Prostate gland (tissue), 2 donors: ENCODE results near the gene ADGRD1. TPM values are rescaled to one million over a fixed set of nuclear protein-coding genes. Genes with fewer than 3 reads are reported as not detected.

ENCODE experiments used
- DNase-seq: peaks from one replicate; pipeline ENCODE4 v3.0.0-alpha.2; 2019; ENCODE audit warnings: low spot score
- H3K27ac ChIP-seq, 2 donors: fragments of 200-600 bp; sonication (generic); 2 replicates each; pipeline ENCODE4 v1.5.1; 2017 to 2019
- H3K27me3 ChIP-seq: fragments of 200-600 bp; sonication (generic); replicated peaks from 2 replicates; pipeline ENCODE4 v1.5.1; 2019; ENCODE audit not compliant: insufficient read depth
- H3K36me3 ChIP-seq, 2 donors: fragments of 200-600 bp; sonication (generic); 1 replicate in 1 of 2; 2 replicates in 1 of 2; pipeline versions ENCODE4 v1.5.1 to v1.8.1; 2017 to 2019
- H3K4me1 ChIP-seq: fragments of 200-600 bp; sonication (generic); replicated peaks from 2 replicates; pipeline ENCODE4 v1.5.1; 2019
- H3K4me3 ChIP-seq, 2 donors: fragments of 200-600 bp; sonication (generic); 2 replicates each; pipeline ENCODE4 v1.5.1; 2017 to 2019
- H3K9me3 ChIP-seq: fragments of 200-600 bp; sonication (generic); 2 replicates; pipeline ENCODE4 v1.5.1; 2017
- POLR2A ChIP-seq: fragments of 450-650 bp; IDR thresholded peaks from one replicate; pipeline ENCODE4 v1.6.1; 2016; ENCODE audit warnings: antibody characterized with exemption, mild to moderate bottlenecking
- POLR2AphosphoS5 ChIP-seq: sonication (generic); formaldehyde crosslinking; IDR thresholded peaks from one replicate; pipeline ENCODE4 v1.6.1; 2017; ENCODE audit warnings: antibody characterized with exemption
- WGBS: methylation state at CpG from one replicate; pipeline ENCODE4 v1.1.5; 2018; 5-methylcytosine and 5-hydroxymethylcytosine counted together
- intact Hi-C: fragments of 100-400 bp; cut with DNase I; formaldehyde crosslinking; loops from one replicate; pipeline ENCODE4 v1.14.2; 2022
- total RNA-seq, 2 donors: library from RNA; depleted of rRNA; stranded (reverse); fragments of >200 nt; gene quantifications; one replicate each; pipeline ENCODE4 v1.1.0, GENCODE V29; 2016
- TF ChIP-seq, protein P1 (sequence below), 4 experiments: fragments of 200-600 bp in 2 of 4; fragments of 450-650 bp in 2 of 4; sonication (generic) in 2 of 4; IDR thresholded peaks; 1 replicate in 3 of 4; 2 replicates in 1 of 4; pipeline ENCODE4 v1.5.1; 2016 to 2019; ENCODE audit warnings: antibody characterized with exemption in 4 of 4, mild to moderate bottlenecking in 2 of 4, moderate library complexity in 2 of 4

Gene ADGRD1
- total RNA-seq, 2 donors from 2014 or later: 4.3 to 20.9 TPM

DNA sequence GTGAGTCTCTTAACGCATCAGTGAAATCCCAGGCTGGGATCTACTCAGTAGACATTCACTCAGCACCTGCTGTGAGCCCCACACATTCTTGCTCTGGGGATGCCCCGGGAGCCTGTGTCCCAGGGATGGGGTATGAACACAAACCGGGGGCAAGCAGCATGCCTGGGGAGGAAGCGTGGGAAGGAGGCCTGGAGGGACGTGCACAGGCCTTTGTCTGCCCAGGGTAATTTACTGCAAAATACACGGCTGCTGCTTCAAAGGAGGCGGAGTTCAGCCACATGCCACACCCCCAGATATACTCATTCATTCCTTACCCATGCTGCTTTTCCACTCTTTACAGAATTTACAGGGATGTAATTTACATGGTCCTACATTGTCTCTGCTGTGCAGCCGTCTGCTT is 187.8 kb downstream of the ADGRD1 start:
- no peaks in the 10 kb centered on the region for H3K36me3 ChIP-seq
- TF ChIP-seq POLR2AphosphoS5 (no peak), POLR2A (no peak)
- TF ChIP-seq, protein P1, sequence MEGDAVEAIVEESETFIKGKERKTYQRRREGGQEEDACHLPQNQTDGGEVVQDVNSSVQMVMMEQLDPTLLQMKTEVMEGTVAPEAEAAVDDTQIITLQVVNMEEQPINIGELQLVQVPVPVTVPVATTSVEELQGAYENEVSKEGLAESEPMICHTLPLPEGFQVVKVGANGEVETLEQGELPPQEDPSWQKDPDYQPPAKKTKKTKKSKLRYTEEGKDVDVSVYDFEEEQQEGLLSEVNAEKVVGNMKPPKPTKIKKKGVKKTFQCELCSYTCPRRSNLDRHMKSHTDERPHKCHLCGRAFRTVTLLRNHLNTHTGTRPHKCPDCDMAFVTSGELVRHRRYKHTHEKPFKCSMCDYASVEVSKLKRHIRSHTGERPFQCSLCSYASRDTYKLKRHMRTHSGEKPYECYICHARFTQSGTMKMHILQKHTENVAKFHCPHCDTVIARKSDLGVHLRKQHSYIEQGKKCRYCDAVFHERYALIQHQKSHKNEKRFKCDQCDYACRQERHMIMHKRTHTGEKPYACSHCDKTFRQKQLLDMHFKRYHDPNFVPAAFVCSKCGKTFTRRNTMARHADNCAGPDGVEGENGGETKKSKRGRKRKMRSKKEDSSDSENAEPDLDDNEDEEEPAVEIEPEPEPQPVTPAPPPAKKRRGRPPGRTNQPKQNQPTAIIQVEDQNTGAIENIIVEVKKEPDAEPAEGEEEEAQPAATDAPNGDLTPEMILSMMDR (IDR thresholded peaks at IDR 0.05): no peak
- H3K4me3 ChIP-seq: no peak overlapping the region
- no peaks in the 10 kb centered on the region for H3K9me3 ChIP-seq
- no peak for DNase-seq
- no peaks in the 10 kb centered on the region for H3K4me1 ChIP-seq
- no peak overlapping the region for H3K27ac ChIP-seq
- intact Hi-C loops: no loop called here
- WGBS: 49% methylated on average over 8 of the region's 8 CpGs
- H3K27me3 ChIP-seq: no peaks in the 10 kb centered on the region

GRCh38 chr12:131142891-131143657 is 189.4 kb downstream of the ADGRD1 start:
- Histone ChIP-seq H3K27me3 (no peaks in the 10 kb centered on the region), H3K36me3 (no peaks in the 10 kb centered on the region), H3K27ac (no peak overlapping the region), H3K9me3 (no peaks in the 10 kb centered on the region), H3K4me1 (no peaks in the 10 kb centered on the region), H3K4me3 (no peak overlapping the region)
- WGBS: 53% methylated on average over 19 of the region's 19 CpGs
- TF ChIP-seq POLR2A (no peak), POLR2AphosphoS5 (no peak)
- TF ChIP-seq, protein P1 (IDR thresholded peaks at IDR 0.05): no peak
- no peak for DNase-seq
- intact Hi-C loops: no loop called here

DNA sequence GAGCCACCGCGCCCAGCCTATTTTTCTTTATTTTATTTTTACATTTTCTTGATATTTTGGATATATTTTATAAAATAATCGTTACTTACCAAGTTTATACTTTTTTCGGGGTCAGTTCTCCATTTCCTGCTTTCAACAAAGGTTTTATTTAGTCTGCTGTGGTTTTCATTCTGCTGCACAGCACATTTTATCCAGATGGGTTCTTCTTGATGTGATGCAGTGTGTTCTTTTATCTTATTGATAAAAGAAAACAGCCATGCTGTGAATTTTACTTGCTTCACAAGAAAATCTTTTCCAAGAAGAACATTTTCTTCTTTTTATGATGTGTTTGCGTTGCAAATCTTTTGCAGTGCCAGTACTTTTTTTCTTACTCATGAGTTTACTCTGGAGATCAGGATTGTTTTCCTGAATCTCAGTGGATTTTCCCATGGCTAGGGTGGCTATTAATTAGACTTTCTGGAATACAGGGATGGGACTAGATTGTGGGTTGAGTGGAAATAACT is 192.5 kb downstream of the ADGRD1 start:
- H3K27ac ChIP-seq: no peak overlapping the region
- 68% methylated on average over 5 of the region's 5 CpGs for WGBS
- intact Hi-C loops: no loop called here
- H3K9me3 ChIP-seq: no peaks in the 10 kb centered on the region
- no peaks in the 10 kb centered on the region for H3K4me1 ChIP-seq
- H3K36me3 ChIP-seq: no peaks in the 10 kb centered on the region
- DNase-seq: no peak
- TF ChIP-seq POLR2A (no peak), POLR2AphosphoS5 (no peak)
- TF ChIP-seq, protein P1 (IDR thresholded peaks at IDR 0.05): no peak
- H3K27me3 ChIP-seq: no peaks in the 10 kb centered on the region
- H3K4me3 ChIP-seq: no peak overlapping the region

DNA sequence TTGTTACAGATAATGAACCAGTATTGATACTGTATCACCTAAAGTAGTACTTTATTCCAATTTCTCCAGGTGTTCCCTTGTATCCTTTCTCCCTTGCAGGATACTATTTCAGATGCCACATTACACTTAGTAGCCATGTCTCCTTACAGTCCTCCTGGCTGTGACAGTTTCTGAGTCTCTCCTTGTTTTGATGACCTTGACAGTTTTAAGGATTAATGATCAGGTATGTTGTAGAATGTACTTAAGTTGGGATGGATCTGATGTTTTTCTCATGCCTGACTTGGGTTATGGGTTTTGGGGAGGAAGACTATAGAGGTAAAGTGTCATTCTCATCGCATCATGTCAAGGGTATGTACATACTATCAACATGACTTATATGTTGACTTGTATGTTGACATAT is 193.6 kb downstream of the ADGRD1 start:
- Histone ChIP-seq H3K27me3 (no peaks in the 10 kb centered on the region), H3K4me3 (no peak overlapping the region), H3K27ac (no peak overlapping the region), H3K9me3 (no peaks in the 10 kb centered on the region), H3K4me1 (no peaks in the 10 kb centered on the region), H3K36me3 (no peaks in the 10 kb centered on the region)
- DNase-seq: no peak
- intact Hi-C loops: no loop called here
- no peak for TF ChIP-seq POLR2A
- TF ChIP-seq POLR2AphosphoS5: no peak
- TF ChIP-seq, protein P1 (IDR thresholded peaks at IDR 0.05): no peak
- 92% methylated on average over 1 of the region's 1 CpG for WGBS

- no peak for TF ChIP-seq POLR2AphosphoS5
- TF ChIP-seq, protein P1 (IDR thresholded peaks at IDR 0.05): no peak
- TF ChIP-seq POLR2A: no peak
Measured at GRCh38 chr12:131147894-131148293, 194.2 kb downstream of the ADGRD1 start.

More at GRCh38 chr12:131147894-131148293, 194.2 kb downstream of the ADGRD1 start:
- no peak for DNase-seq
- Histone ChIP-seq H3K36me3 (no peaks in the 10 kb centered on the region), H3K4me3 (no peak overlapping the region), H3K9me3 (no peaks in the 10 kb centered on the region), H3K27me3 (no peaks in the 10 kb centered on the region), H3K4me1 (no peaks in the 10 kb centered on the region), H3K27ac (no peak overlapping the region)
- intact Hi-C loops: no loop called here
- 70% methylated on average over 3 of the region's 3 CpGs for WGBS
